Measurements from ENCODE around the gene TMEM98.
"Not testable (repeated sequence)": the region's sequence is repeated elsewhere in the genome, so short reads cannot be mapped to it uniquely, and the experiment has no call there.

The TMEM98 gene

DNA sequence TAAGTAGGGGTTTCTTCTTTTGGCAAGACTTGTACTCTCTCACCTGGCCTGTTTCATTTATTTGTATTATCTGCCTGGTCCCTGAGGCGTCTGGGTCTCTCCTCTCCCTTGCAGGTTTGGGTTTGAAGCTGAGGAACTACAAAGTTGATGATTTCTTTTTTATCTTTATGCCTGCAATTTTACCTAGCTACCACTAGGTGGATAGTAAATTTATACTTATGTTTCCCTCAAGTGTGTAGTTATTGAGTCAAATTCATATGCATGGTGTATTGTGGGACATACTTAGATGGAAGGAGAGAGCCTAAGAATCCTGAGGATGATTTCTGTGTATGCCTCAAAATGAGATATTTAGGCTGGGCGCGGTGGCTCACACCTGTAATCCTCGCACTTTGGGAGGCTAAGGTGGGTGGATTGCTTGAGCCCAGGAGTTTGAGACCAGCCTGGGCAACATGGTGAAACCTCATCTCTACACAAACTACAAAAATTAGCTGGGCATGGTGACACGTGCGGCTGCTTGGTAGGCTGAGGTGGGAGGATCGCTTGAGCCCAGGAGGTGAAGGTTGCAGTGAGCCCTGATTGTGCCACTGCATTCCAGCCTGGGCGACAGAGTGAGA lies 13.6 kb downstream of the TMEM98 start:
- DNase-seq (ENCODE audit: low read depth in 2 of 2), result no peak

DNA sequence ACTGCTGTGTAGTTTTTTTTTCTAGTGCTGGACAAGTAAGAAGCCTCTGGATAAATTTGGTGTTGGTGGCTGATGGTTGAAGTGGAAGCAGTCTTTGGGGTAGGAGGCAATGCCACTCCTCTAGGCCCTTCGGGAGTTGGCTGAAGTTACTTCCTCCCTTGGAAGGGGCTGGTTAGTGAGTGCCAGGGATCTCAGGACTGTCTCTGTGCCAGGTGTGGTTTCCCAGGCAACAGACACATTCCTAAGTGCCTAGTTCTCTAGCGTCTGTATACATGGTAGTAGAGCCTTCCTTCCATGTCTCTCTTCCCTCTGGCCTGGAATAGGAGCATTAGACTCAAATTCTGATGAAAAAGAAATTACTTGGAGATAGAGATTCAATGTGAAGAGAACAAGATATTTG lies 15.3 kb downstream of the TMEM98 start:
- no peak for DNase-seq (ENCODE audit: low read depth in 2 of 2)

DNA sequence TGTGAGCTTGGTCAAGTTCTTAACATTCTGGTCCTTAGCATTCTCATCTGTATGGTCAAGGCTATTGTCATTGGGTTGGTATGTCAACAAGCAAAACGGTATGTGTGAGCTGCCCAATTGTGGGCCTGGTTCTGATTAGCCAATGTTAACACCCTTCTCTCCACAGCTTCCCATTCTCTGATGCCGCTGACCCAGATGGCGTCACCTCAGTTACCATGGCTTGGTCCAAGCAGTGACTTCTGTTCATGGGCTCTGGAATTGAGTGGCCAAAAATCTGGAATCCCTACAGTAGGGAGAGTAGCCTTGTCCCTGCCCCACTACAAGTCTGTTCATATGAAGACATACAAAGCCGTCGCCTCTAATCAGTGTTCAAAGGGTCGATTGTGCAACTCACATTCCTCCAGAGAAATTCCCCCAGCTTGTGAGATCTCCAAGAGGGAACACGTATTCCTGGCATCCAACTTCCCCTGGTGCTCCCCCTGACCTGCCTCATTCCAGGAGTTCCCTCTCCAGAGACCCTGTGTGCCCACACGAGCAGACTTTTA lies 15.8 kb downstream of the TMEM98 start:
- DNase-seq (ENCODE audit: low read depth in 2 of 2), result peak; percentile 74 to 78

DNA sequence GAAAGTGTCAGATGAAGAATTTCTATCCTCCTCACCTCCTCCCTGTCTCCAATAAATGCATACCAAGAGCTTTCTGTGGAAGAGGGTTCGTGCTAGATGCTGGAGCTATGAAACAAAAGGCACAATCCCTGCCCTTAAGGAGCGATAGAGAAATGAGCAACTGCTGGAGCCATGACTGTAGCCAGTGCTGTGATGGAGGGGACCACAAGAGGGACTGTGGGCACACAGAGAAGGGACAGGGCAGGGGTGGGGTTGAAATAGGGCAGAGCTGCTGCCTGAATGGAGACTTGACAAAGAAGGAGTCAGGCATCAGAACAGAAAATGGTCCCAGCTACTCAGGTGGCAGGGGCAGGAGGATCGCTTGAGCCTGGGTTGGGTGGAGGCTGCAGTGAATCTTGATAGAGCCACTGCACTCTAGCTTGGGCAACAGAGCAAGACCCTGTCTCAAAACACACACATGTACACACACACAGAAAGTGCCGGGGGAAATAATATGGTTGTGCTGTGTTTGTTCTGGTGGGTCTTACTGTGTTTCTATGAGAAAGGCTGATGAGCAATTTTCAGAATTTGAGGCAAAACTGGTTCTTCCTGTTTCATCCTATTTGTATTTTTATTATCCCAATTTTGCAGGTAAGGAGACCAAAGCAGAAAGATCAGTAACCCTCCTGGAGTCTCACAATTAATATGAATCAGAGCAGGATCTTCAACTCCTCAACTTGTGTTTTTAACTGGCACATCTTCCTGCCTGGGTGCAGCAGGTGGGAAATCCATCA lies 16.5 kb downstream of the TMEM98 start:
- no peak for DNase-seq (ENCODE audit: low read depth in 2 of 2)

DNA sequence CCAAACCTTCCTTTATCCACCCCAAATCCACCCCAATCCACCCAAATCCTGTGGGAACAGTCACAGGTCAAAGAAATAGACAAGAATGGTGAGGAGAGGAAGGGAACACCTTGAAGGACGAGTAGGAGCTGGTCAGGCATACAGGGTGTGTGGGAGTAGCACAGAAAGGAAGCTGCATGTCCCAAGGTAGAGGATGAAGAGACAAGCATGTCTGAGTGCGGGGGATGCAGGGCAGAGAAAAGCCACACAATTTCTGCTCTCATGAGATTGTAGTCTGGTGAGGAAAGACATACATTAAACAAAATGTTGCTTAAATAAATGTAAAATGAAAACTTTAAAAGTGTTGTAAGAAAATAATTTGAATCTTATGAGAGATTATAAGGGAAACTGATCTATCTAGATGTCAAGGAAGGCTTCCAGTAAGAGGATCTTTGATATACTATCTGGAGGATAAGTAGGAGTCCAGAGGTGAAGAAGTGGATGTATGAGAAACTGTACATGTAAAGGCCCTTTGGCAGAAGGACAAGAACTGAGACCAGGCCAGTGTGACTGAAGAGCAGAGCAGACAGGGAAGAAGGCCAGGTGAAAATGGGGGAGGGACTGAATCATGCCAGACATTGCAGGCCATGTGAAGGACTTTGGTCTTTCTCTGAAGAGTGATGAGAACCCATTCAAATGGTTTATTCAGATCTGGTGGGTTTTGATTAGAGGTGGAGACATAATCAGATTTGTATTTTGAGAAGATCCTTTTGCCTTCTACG lies 18.6 kb downstream of the TMEM98 start:
- no peak for DNase-seq (ENCODE audit: low read depth in 2 of 2)

DNA sequence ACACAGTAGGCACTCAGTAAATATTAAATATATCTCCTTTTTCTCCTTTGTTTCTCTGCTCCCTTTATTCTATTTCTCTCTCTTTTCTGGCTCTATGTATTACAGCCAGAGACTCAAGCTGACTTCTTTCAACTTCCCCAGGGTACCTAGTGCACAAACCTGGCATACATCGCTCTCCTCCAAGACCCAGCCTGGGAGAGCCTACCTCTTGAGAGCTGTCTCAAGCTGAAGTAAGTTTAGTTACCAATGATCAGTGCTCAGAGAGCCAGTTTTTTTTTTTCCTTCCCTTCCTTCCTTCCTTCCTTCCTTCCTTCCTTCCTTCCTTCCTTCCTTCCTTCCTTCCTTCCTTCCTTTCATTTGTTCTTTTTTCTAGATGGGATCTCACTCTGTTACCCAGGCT lies 19.8 kb downstream of the TMEM98 start:
- DNase-seq (ENCODE audit: low read depth in 2 of 2), result no peak

DNA sequence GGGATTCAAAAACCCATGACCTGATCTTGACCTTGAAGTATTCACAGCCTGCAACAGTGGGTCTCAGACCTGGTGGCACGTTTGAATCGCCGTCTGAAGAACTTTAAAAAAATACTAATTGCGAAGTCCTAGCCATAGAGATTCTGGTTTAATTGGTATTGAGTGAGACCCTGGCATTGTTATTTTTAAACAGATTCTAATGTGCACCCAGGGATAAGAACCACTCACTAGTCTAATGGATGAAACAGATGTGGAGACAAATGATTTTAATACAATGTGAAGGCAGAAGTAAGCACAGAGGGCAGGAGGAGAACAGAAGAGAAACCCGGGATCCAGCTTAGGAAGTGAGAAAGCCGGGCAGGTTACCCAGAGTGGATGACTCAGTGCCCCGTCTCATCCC lies 21.2 kb downstream of the TMEM98 start:
- DNase-seq (ENCODE audit: low read depth in 2 of 2), result no peak

DNA sequence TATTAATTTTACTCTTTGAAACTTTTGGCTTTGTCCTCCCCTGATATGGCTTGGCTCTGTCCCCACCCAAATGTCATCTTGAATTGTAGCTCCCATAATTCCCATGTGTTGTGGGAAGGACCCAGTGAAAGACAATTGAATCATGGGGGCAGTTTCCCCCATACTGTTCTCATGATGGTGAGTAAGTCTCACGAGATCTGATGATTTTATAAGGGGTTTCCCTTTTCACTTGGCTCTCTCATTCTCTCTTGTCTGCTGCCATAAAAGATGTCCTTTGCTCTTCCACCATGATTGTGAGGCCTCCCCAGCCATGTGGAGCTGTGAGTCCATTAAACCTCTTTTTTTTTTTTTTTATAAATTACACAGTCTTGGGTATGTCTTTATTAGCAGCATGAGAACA lies 24.5 kb downstream of the TMEM98 start:
- DNase-seq (ENCODE audit: low read depth in 2 of 2), result not testable (repeated sequence)

DNA sequence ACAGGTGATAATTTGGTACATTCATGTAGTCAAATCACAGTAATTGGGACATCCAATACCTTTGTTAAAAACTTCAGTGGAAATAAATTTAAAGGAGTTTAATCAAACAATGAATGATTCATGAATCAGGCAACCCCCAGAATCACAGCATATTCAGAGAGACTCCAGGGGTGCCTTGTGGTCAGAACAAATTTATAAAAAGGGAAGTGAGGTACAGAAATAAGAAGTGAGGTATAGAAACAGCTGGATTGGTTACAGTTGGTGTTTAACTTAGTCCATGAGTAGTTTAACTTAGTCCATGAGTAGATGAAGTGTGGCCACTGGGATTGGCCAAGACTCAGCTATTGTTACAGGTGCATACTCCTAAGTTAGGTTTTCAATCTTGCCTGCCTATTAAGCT lies 25.1 kb downstream of the TMEM98 start:
- no peak for DNase-seq (ENCODE audit: low read depth in 2 of 2)

DNA sequence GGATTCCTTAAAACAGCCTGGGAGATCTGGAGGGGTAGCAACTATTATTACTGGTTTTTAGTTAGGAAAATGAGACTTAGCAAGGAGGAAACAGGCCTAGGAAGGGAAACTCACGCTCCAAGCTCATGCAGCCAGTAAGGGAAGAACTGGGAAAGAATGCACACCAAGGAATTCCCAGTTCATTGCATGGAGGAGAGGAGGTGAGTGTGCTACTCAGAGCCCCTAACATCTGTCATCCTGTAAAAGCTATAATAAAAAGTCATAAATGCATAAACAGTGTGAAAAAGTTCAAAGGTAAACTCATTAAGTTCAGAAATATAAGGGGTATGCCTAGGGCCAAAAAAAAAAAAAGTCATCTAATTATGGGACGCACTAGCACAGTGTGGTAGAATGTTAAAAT lies 25.9 kb downstream of the TMEM98 start:
- no peak for DNase-seq (ENCODE audit: low read depth in 2 of 2)

DNA sequence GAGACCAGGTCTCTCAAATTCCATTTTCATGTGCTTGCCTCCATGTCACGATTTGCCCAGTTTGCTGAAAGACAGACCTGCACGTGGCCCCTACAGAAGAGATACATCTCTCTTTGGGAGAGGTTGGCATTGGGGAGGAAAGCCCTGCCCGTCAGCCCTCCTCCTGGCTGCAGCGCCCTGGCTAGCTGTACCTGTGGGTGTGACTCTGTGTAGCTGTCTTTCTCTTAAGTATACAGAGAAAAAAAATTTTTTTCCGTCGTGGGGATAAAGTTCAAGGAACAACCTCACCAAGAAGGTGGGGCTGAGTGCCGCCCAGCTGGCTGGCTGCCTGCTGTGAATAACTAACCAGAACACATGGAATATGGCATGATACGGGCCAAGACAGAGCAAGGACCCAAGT lies 26.5 kb downstream of the TMEM98 start:
- no peak for DNase-seq (ENCODE audit: low read depth in 2 of 2)

DNA sequence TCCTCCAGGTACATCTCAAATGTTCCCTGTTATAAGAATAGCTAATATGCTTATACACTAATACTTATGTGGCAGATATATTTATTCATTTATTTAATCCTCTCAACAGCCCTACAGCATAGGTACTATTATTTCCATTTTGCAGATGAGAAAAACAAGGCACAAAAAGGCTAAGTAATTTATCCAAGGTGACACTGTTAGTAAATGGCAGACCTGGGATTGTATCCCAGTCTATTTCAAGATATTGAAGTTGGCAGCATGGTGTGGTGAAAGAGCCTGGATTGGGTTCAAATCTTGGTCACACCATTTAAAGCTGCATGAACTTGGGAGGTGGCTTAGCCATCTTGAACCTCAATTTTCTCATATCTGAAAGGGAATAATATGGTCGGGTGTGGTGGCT lies 27.2 kb downstream of the TMEM98 start:
- DNase-seq (ENCODE audit: low read depth in 2 of 2), result no peak

DNA sequence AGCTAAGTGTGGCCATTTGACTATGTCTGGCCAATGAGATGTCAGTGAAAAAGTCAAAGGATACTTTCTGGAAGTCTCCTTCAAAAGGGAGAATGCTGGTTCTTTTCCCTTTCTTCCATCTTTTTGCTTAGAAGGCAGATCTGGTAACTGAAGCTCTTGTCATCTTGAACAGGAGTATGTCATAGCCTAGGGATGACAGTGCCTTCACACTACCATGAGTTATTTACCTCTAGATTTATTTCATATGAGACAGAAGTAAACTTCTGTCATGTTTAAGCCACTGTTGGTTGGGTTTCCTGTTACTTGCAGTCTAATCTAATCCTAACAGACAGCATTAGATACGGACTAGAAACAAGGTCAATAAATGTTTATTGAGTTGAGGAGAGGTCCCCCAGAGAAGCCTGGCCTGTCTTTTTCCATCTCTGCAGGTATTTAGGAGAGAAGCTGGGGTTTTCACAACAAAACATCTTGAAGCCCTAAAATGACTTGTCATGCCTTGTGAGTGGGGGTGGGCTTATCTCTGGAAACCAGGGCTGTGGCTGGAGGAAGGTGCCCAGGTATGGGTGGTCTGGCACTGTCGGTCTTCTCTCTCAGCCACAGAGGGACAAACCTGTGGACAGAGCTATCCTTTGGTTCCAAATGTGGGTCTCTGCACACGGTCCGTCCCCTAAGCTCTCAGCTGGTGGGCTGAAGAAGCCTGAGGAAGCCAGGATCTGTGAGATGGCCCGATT lies 28.5 kb downstream of the TMEM98 start:
- no peak for DNase-seq (ENCODE audit: low read depth in 2 of 2)

DNA sequence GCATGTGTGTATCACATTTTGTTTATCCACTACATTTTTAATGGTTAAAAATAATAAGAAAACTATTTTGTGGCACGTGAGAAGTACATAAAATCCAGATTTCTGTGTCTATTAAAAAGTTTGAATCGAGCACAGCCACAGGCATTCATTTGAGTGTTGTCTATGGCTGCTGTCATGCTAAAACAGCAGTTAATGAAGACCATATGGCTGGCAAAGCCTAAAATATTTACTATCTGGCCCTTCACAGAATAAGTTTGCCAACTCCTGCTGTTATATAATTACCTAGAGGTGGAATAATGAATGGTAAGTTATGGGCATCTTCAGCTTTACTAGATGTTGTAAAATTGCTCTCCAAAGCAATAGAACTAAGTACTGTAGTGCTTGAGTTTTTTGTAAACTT lies 30.5 kb downstream of the TMEM98 start:
- DNase-seq (ENCODE audit: low read depth in 2 of 2), result peak; percentile 60 to 66

DNA sequence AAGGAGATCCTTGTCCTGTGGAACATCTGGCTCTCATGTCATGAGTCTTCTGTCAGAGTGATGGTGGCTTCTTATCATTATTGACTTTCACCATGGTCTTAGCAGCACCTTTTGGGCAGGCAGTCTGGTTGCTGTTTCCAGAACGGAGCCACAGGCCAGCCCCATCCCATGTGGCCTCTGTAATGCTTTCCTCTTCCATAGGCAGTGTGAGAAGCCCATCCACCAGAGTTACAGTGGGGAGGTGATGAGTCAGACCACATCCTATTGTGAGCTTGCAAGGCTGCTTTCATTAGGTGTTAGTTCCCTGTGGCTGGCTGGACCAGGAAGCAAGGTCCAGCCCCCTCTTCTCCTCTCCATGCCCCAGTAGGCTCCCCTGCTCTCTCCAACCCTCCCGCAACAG lies 32.9 kb downstream of the TMEM98 start:
- DNase-seq (ENCODE audit: low read depth in 2 of 2), result no peak

DNA sequence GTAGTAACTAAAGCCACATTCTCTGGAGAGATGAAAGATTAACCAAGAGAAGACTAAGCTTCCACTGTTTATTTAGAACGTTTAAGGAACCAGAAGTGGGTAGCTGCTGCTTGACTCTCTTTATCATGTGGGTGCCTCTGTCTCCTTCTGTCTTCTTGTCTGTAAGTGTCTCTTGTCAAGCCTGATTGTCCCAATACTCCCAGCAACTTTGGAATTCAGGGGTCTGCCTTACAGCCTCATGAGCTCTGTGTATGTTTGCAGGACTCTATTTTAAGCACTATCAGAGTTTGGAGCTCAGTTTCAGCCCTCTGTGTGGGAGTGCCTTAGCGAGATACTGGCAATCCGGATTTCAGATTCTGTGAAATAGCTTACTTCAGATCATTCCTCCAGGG lies 34.4 kb downstream of the TMEM98 start:
- DNase-seq (ENCODE audit: low read depth in 2 of 2), result no peak

DNA sequence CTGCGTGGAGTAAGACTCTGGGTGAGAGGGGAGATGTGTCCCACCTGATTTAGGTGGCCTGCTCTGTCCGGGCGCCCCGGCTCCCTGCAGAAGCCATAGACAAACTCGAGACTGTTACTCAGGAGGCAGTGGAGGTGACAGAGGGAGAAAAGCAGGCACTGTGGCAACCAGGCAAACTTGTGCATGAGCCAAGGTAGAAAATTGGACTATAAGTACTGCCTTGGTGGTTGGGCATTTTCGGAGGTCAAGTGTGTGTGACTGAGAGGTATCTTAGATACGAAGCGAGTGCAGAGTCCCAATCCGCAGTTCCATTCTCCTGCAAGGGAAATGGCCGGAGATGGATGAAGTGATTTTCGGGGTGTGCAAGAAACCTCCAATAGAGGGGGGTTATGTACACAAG lies 36.6 kb downstream of the TMEM98 start:
- no peak for DNase-seq (ENCODE audit: low read depth in 2 of 2)

DNA sequence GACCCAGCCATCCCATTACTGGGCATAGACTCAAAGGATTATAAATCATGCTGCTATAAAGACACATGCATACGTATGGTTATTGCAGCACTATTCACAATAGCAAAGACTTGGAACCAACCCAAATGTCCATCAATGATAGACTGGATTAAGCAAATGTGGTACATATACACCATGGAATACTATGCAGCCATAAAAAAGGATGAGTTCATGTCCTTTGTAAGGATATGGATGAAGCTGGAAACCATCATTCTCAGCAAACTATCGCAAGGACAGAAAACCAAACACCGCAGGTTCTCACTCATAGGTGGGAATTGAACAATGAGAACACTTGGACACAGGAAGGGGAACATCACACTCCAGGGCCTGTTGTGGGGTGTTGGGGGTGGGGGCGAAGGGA lies 41.3 kb downstream of the TMEM98 start:
- not testable (repeated sequence) for DNase-seq (ENCODE audit: low read depth in 2 of 2)

DNA sequence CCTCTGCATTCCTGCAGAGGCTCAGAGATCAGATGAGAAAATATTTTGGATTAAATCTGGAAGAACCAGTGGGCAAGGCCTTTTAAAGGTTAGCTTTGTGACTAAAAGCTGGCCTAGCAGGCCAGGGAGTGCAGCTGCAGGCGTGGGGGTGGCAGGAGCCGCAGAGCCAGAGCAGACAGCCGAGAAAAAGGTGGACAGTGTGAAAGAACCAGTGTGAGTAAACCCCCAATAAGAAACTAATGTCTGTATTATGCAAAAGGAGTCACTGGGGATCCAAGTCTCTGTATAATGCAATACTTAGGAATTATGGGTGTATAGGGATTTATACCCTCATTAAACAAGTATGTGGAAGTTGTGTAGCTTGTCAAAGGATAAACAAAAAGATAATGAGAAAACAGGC lies 42.3 kb downstream of the TMEM98 start:
- no peak for DNase-seq (ENCODE audit: low read depth in 2 of 2)

DNA sequence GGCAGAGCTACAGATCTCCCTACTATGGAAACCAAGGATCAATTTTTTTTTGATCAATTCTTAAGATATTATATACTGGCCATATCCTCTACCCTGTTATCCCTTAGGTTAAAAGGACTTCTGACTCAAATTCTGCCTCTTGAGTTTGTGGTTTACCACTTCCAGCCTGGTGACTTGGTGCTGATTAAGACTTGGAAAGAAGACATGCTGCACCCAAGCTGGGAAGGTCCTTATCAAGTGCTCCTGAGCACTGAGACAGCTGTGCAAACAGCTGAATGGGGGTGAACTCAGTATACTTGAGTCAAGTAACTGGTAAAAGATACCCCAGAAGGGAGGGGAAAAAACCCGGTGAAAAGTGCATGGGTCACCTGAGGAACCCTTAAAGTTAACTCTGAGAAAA lies 43.2 kb downstream of the TMEM98 start:
- DNase-seq (ENCODE audit: low read depth in 2 of 2), result no peak

DNA sequence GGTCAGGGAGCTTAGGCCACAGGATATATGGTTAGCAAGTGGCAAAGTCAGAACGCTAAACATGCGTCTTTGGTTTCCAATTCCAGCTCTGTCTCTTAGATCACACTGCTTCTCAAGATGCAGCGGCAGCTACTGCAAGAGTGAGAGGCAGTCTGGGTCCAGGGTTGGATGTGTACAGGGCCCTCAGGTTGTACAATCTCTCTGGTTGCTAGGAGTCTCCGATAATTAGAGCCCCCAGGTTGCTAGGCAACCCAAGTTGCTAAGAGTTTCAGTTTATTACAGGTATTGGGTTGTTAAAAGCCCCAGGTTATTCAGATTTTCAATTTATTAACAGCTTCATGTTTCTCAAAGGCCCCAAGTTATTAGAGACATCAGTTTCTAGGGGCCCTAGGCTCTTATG lies 48.2 kb downstream of the TMEM98 start:
- DNase-seq (ENCODE audit: low read depth in 2 of 2), result no peak

DNA sequence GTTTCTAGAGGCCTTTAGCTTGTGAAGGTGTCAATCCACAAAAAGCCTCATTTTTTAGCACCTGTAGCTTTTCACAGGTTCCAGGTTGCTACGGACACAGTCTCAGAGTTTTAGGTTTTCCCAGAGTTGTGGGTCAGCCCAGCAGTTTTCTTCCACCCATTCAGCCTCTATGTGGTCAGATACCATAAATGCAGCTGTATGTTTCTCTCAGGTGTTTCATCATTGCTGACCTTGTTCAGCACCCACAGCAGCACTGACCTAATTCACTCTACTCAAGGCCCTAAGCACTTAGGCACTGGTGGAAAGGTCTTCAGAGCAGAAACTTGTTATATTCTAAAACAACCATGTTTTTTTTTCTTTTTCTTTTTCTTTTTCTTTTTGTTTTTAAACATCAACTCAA lies 48.7 kb downstream of the TMEM98 start:
- no peak for DNase-seq (ENCODE audit: low read depth in 2 of 2)
